ENCODE data around the gene ADAM21. TPM values are rescaled to one million over a fixed set of nuclear protein-coding genes. Genes with fewer than 3 reads are reported as not detected.

Gene ADAM21
- total and polyA plus RNA-seq, 2 of the 13 experiments (the other 11 are each of a cell fraction or from before 2014, with no cell fraction given), result 0.03 to 0.07 TPM

DNA sequence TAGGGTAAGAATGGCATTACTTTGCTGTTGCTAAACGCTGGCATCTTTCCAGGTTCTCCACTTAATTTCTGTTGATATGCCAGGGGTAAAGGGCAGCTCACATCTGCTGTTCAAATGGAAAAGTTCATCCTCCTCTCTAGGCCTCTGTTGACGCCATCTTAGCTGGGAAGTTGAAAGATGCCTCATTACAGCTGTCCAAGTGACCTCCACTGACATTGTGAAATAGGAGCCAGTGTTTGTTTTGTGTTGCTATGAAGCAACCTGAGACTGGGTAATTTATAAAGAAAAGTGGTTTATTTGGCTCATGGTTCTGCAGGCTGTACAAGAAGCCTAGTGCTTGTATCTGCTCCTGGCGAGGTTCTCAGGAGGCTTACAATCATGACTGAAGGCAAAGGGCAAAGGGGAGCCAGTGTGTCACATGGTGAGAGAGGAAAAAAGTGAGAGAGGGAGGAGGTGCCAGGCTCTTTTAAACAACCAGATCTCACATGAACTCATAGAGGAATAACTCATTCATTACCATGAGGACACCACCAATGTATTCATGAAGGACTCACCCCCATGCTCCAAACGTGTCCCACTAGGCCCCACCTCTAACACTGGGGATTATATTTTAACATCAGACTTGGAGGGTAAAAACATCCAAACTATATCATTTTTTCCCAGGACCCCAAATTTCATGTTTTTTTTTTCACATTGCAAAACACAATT, 3.2 kb upstream of the ADAM21 start (continued):
- TF ChIP-seq PLRG1 (conservative IDR thresholded peaks at IDR 0.05) (no peak), SMAD3 (CRISPR knock-in tag; IDR thresholded peaks at IDR 0.05) (no peak), FLYWCH1 (CRISPR knock-in tag; IDR thresholded peaks at IDR 0.05) (no peak), ZNF33A (CRISPR knock-in tag; IDR thresholded peaks at IDR 0.05; ENCODE audit: borderline replicate concordance) (no peak), PHF5A (CRISPR knock-in tag; IDR thresholded peaks at IDR 0.05; ENCODE audit: low read depth, unreplicated experiment) (peak; percentile 58), WIZ (CRISPR knock-in tag; IDR thresholded peaks at IDR 0.05) (no peak), KAT8 (CRISPR knock-in tag; IDR thresholded peaks at IDR 0.05) (peak; percentile 61), TBX2 (CRISPR knock-in tag; IDR thresholded peaks at IDR 0.05; ENCODE audit: borderline replicate concordance) (peak; percentile 76; the same call in 1 of the 2 replicates), ZFP37 (CRISPR knock-in tag; IDR thresholded peaks at IDR 0.05; ENCODE audit: borderline replicate concordance) (no peak), HNRNPLL (IDR thresholded peaks at IDR 0.05; ENCODE audit: low read depth, low read length, poor library complexity, severe bottlenecking) (no peak), ZNF629 (CRISPR knock-in tag; conservative IDR thresholded peaks at IDR 0.05) (no peak), ESRRA (CRISPR knock-in tag; IDR thresholded peaks at IDR 0.05; ENCODE audit: low read depth) (0 out of 2 replicates have a peak, but pooled peaks have one; percentile 60), ZNF572 (CRISPR knock-in tag; IDR thresholded peaks at IDR 0.05) (no peak), NCOA1 (CRISPR knock-in tag; IDR thresholded peaks at IDR 0.05) (no peak), HDAC2 (CRISPR knock-in tag; IDR thresholded peaks at IDR 0.05) (peak; percentile 84), ZBTB21 (CRISPR knock-in tag; IDR thresholded peaks at IDR 0.05) (peak; percentile 53; the same call in 1 of the 2 replicates)
- TF ChIP-seq, protein P1, sequence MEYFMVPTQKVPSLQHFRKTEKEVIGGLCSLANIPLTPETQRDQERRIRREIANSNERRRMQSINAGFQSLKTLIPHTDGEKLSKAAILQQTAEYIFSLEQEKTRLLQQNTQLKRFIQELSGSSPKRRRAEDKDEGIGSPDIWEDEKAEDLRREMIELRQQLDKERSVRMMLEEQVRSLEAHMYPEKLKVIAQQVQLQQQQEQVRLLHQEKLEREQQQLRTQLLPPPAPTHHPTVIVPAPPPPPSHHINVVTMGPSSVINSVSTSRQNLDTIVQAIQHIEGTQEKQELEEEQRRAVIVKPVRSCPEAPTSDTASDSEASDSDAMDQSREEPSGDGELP (IDR thresholded peaks at IDR 0.05; ENCODE audit: borderline replicate concordance, low read depth), result peak; percentile 94
- TF ChIP-seq, protein P2, sequence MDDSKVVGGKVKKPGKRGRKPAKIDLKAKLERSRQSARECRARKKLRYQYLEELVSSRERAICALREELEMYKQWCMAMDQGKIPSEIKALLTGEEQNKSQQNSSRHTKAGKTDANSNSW (CRISPR knock-in tag; IDR thresholded peaks at IDR 0.05; ENCODE audit: borderline replicate concordance), result no peak
- TF ChIP-seq, protein P3, sequence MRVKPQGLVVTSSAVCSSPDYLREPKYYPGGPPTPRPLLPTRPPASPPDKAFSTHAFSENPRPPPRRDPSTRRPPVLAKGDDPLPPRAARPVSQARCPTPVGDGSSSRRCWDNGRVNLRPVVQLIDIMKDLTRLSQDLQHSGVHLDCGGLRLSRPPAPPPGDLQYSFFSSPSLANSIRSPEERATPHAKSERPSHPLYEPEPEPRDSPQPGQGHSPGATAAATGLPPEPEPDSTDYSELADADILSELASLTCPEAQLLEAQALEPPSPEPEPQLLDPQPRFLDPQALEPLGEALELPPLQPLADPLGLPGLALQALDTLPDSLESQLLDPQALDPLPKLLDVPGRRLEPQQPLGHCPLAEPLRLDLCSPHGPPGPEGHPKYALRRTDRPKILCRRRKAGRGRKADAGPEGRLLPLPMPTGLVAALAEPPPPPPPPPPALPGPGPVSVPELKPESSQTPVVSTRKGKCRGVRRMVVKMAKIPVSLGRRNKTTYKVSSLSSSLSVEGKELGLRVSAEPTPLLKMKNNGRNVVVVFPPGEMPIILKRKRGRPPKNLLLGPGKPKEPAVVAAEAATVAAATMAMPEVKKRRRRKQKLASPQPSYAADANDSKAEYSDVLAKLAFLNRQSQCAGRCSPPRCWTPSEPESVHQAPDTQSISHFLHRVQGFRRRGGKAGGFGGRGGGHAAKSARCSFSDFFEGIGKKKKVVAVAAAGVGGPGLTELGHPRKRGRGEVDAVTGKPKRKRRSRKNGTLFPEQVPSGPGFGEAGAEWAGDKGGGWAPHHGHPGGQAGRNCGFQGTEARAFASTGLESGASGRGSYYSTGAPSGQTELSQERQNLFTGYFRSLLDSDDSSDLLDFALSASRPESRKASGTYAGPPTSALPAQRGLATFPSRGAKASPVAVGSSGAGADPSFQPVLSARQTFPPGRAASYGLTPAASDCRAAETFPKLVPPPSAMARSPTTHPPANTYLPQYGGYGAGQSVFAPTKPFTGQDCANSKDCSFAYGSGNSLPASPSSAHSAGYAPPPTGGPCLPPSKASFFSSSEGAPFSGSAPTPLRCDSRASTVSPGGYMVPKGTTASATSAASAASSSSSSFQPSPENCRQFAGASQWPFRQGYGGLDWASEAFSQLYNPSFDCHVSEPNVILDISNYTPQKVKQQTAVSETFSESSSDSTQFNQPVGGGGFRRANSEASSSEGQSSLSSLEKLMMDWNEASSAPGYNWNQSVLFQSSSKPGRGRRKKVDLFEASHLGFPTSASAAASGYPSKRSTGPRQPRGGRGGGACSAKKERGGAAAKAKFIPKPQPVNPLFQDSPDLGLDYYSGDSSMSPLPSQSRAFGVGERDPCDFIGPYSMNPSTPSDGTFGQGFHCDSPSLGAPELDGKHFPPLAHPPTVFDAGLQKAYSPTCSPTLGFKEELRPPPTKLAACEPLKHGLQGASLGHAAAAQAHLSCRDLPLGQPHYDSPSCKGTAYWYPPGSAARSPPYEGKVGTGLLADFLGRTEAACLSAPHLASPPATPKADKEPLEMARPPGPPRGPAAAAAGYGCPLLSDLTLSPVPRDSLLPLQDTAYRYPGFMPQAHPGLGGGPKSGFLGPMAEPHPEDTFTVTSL (CRISPR knock-in tag; IDR thresholded peaks at IDR 0.05; ENCODE audit: borderline replicate concordance), result peak; percentile 89; the same call in 1 of the 2 replicates
- TF ChIP-seq, protein P4, sequence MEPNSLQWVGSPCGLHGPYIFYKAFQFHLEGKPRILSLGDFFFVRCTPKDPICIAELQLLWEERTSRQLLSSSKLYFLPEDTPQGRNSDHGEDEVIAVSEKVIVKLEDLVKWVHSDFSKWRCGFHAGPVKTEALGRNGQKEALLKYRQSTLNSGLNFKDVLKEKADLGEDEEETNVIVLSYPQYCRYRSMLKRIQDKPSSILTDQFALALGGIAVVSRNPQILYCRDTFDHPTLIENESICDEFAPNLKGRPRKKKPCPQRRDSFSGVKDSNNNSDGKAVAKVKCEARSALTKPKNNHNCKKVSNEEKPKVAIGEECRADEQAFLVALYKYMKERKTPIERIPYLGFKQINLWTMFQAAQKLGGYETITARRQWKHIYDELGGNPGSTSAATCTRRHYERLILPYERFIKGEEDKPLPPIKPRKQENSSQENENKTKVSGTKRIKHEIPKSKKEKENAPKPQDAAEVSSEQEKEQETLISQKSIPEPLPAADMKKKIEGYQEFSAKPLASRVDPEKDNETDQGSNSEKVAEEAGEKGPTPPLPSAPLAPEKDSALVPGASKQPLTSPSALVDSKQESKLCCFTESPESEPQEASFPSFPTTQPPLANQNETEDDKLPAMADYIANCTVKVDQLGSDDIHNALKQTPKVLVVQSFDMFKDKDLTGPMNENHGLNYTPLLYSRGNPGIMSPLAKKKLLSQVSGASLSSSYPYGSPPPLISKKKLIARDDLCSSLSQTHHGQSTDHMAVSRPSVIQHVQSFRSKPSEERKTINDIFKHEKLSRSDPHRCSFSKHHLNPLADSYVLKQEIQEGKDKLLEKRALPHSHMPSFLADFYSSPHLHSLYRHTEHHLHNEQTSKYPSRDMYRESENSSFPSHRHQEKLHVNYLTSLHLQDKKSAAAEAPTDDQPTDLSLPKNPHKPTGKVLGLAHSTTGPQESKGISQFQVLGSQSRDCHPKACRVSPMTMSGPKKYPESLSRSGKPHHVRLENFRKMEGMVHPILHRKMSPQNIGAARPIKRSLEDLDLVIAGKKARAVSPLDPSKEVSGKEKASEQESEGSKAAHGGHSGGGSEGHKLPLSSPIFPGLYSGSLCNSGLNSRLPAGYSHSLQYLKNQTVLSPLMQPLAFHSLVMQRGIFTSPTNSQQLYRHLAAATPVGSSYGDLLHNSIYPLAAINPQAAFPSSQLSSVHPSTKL (CRISPR knock-in tag; IDR thresholded peaks at IDR 0.05), result peak; percentile 85

Data from HepG2 (cell line).